Coronary artery (tissue), 2 donors: ENCODE results near the gene KMT2A.

ENCODE experiments used
- DNase-seq: peaks from one replicate; pipeline ENCODE4 v3.0.0-alpha.2; 2017; ENCODE audit warnings: low spot score
- H3K27ac ChIP-seq, 2 donors: fragments of 200-600 bp; sonication (generic); one replicate each; pipeline ENCODE4 v1.5.1; 2016 to 2019
- H3K4me3 ChIP-seq: fragments of 200-600 bp; sonication (generic); 2 replicates; pipeline ENCODE4 v1.5.1; 2016; ENCODE audit warnings: mild to moderate bottlenecking, moderate library complexity
- TF ChIP-seq, protein P1 (sequence below): fragments of 200-600 bp; sonication (generic); IDR thresholded peaks from one replicate; pipeline ENCODE4 v1.5.1; 2019; ENCODE audit warnings: antibody characterized with exemption

Gene KMT2A

GRCh38 chr11:118417801-118418200 lies 18.5 kb upstream of the KMT2A start:
- H3K4me3 ChIP-seq: no peak overlapping the region
- no peak for DNase-seq
- TF ChIP-seq, protein P1, sequence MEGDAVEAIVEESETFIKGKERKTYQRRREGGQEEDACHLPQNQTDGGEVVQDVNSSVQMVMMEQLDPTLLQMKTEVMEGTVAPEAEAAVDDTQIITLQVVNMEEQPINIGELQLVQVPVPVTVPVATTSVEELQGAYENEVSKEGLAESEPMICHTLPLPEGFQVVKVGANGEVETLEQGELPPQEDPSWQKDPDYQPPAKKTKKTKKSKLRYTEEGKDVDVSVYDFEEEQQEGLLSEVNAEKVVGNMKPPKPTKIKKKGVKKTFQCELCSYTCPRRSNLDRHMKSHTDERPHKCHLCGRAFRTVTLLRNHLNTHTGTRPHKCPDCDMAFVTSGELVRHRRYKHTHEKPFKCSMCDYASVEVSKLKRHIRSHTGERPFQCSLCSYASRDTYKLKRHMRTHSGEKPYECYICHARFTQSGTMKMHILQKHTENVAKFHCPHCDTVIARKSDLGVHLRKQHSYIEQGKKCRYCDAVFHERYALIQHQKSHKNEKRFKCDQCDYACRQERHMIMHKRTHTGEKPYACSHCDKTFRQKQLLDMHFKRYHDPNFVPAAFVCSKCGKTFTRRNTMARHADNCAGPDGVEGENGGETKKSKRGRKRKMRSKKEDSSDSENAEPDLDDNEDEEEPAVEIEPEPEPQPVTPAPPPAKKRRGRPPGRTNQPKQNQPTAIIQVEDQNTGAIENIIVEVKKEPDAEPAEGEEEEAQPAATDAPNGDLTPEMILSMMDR: no peak
- no peak overlapping the region for H3K27ac ChIP-seq

DNA sequence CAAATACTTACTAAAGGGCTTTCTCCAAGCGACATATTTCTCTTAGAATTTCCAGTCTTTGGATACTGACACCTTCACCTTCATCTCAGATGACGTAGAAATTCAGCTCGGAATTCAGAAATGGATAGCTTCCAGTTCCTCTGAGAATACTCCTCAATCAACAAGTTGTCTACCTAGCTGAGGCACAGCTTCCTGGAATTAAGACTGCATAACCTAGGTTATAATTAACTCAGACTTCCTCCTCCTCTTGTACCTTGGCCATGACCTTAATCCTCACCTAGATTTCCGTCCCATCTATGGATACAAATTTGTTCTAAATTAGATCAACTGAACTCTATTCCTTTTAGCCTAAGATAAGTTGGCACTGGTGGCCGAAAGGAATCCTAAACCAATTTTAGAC lies 17.5 kb upstream of the KMT2A start:
- DNase-seq: no peak

GRCh38 chr11:118427707-118428106 lies 8.6 kb upstream of the KMT2A start:
- no peak for DNase-seq
- TF ChIP-seq, protein P1: no peak
- H3K4me3 ChIP-seq: no peak overlapping the region
- H3K27ac ChIP-seq: no peak overlapping the region

More for the DNA sequence above, 17.5 kb upstream of the KMT2A start:
- TF ChIP-seq, protein P1: no peak
- Histone ChIP-seq H3K27ac (no peak overlapping the region), H3K4me3 (no peak overlapping the region)

DNA sequence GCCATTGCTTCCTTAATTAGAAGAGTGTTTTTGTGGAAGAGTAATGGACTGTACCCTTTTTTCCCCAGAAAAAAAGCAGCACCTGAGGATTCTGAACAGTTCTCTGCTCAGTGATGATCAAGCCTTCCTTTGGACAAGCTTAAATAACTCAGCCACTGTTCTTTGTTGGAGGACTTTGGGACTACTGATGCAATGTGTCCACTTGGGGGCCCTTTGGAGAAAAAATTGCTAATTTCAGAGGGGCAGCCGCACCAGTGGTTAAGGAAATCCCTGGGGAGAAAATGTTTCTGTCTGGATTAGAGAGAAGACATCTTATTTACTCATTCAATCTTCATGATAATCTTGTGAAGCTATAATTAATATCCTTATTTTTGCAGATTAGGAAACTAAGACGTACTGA lies 5.3 kb upstream of the KMT2A start:
- DNase-seq: no peak
- H3K27ac ChIP-seq: no peak overlapping the region
- TF ChIP-seq, protein P1: no peak
- H3K4me3 ChIP-seq: no peak overlapping the region

GRCh38 chr11:118434123-118434552 lies 2.2 kb upstream of the KMT2A start:
- Histone ChIP-seq H3K27ac (no peak overlapping the region), H3K4me3 (peak overlapping the region; percentile 92)
- TF ChIP-seq, protein P1: no peak
- no peak for DNase-seq

GRCh38 chr11:118434553-118435289 lies 1.6 kb upstream of the KMT2A start:
- Histone ChIP-seq H3K4me3 (peak overlapping the region; percentile 92), H3K27ac (peak overlapping the region; percentile 90 to 94)
- TF ChIP-seq, protein P1: no peak
- peak; percentile 78 for DNase-seq

- H3K27ac ChIP-seq: peak overlapping the region; percentile 90 to 94
- peak overlapping the region; percentile 92 for H3K4me3 ChIP-seq
- TF ChIP-seq, protein P1: no peak
- DNase-seq: peak; percentile 75
Observed at GRCh38 chr11:118435290-118435892, 901 bp upstream of the KMT2A start.
